Measurements from ENCODE around the gene CDH15.

The CDH15 gene

GRCh38 chr16:89200850-89201411 is 29.4 kb downstream of the CDH15 start:
- DNase-seq = no peak

- peak; percentile 41 for DNase-seq
Observed at GRCh38 chr16:89201439-89202377, 30.2 kb downstream of the CDH15 start.

- no peak for DNase-seq
Observed at GRCh38 chr16:89202422-89203215, 31.1 kb downstream of the CDH15 start.

GRCh38 chr16:89207993-89208392 is 36.4 kb downstream of the CDH15 start:
- no peak for DNase-seq

- no peak for DNase-seq
Observed at GRCh38 chr16:89209522-89210044, 38.0 kb downstream of the CDH15 start.

- no peak for DNase-seq
Observed at GRCh38 chr16:89210165-89210903, 38.8 kb downstream of the CDH15 start.

- DNase-seq = no peak
Observed at GRCh38 chr16:89210904-89211515, 39.5 kb downstream of the CDH15 start.

GRCh38 chr16:89216315-89217137 is 45.0 kb downstream of the CDH15 start:
- DNase-seq = peak; percentile 39

- DNase-seq = no peak
Observed at GRCh38 chr16:89217138-89217387, 45.5 kb downstream of the CDH15 start.

- peak; percentile 41 for DNase-seq
Observed at GRCh38 chr16:89217388-89218191, 46.0 kb downstream of the CDH15 start, which contains the start of gene ZNF778. Gene ZNF778 (plus strand): TSS chr16:89217703. CDS start chr16:89221128, 3,425 bp downstream.

- no peak for DNase-seq
Observed at GRCh38 chr16:89219365-89219764, 47.8 kb downstream of the CDH15 start.

GRCh38 chr16:89221604-89222003 is 50.1 kb downstream of the CDH15 start:
- DNase-seq = no peak

- no peak for DNase-seq
Observed at GRCh38 chr16:89222931-89223330, 51.4 kb downstream of the CDH15 start.

GRCh38 chr16:89224665-89225064 is 53.1 kb downstream of the CDH15 start:
- DNase-seq = no peak

GRCh38 chr16:89230255-89230654 is 58.7 kb downstream of the CDH15 start:
- DNase-seq = no peak

GRCh38 chr16:89232107-89232506 is 60.6 kb downstream of the CDH15 start:
- DNase-seq = no peak

GRCh38 chr16:89233678-89234490 is 62.3 kb downstream of the CDH15 start:
- no peak for DNase-seq

GRCh38 chr16:89237733-89238132 is 66.2 kb downstream of the CDH15 start:
- DNase-seq = no peak

- DNase-seq = peak; percentile 28
Observed at GRCh38 chr16:89241187-89242007, 69.8 kb downstream of the CDH15 start.
